ENCODE measurements around the gene SAFB. TPM values are rescaled to one million over a fixed set of nuclear protein-coding genes. Genes with fewer than 3 reads are reported as not detected.

Gene SAFB
- total and polyA plus RNA-seq, 12 donors, result 42.8 to 72.5 (median 50.2) TPM

GRCh38 chr19:5694167-5694955, 71.5 kb downstream of the SAFB start:
- H3K27ac ChIP-seq, result no peak overlapping the region
- H3K4me3 ChIP-seq, result no peak overlapping the region
- peaks cover 7 to 33% (median 25%) of the 10 kb centered on the region in 9 donors for H3K4me1 ChIP-seq
- ATAC-seq (no peak), DNase-seq (no peak)
- no peaks in the 10 kb centered on the region for H3K27me3 ChIP-seq
- no peak for TF ChIP-seq CTCF (IDR thresholded peaks at IDR 0.05)
- intact Hi-C loops (cut with DNase I), result no loop called here
- 91 to 94% methylated on average over 45 of the region's 45 CpGs for WGBS, 2 donors
- no peaks in the 10 kb centered on the region for H3K9me3 ChIP-seq
- H3K36me3 ChIP-seq, result peaks cover 7 to 79% (median 64%) of the 10 kb centered on the region in 9 donors

GRCh38 chr19:5694956-5695648, 72.2 kb downstream of the SAFB start:
- H3K4me1 ChIP-seq, result peaks cover 7 to 30% (median 25%) of the 10 kb centered on the region in 9 donors
- H3K27ac ChIP-seq, result no peak overlapping the region
- 87 to 90% methylated on average over 8 of the region's 8 CpGs for WGBS, 2 donors
- peaks cover 7 to 86% (median 68%) of the 10 kb centered on the region in 9 donors for H3K36me3 ChIP-seq
- no peaks in the 10 kb centered on the region for H3K9me3 ChIP-seq
- H3K27me3 ChIP-seq, result no peaks in the 10 kb centered on the region
- no peak overlapping the region for H3K4me3 ChIP-seq
- DNase-seq (no peak), ATAC-seq (no peak)
- TF ChIP-seq CTCF (IDR thresholded peaks at IDR 0.05), result no peak
- intact Hi-C loops (cut with DNase I), result no loop called here

GRCh38 chr19:5695649-5696195, 72.8 kb downstream of the SAFB start:
- Histone ChIP-seq H3K9me3 (no peaks in the 10 kb centered on the region), H3K4me1 (peaks cover 7 to 29% (median 23%) of the 10 kb centered on the region in 9 donors), H3K4me3 (no peak overlapping the region), H3K27me3 (no peaks in the 10 kb centered on the region), H3K36me3 (peaks cover 7 to 93% (median 68%) of the 10 kb centered on the region in 9 donors), H3K27ac (no peak overlapping the region)
- WGBS, 2 donors, result 86% methylated on average over 28 of the region's 28 CpGs
- DNase-seq, result no peak
- ATAC-seq, result no peak
- intact Hi-C loops (cut with DNase I), result no loop called here
- no peak for TF ChIP-seq CTCF (IDR thresholded peaks at IDR 0.05)

- H3K4me1 ChIP-seq, result peaks cover 7 to 23% (median 19%) of the 10 kb centered on the region in 9 donors
- 87 to 93% methylated on average over 42 of the region's 42 CpGs for WGBS, 2 donors
- ATAC-seq, result no peak
- no peak overlapping the region for H3K27ac ChIP-seq
- no peak for DNase-seq
- H3K9me3 ChIP-seq, result no peaks in the 10 kb centered on the region
- H3K36me3 ChIP-seq, result peaks cover 7 to 98% (median 68%) of the 10 kb centered on the region in 9 donors
- no peak overlapping the region for H3K4me3 ChIP-seq
- intact Hi-C loops (cut with DNase I), result no loop called here
- no peak for TF ChIP-seq CTCF (IDR thresholded peaks at IDR 0.05)
- H3K27me3 ChIP-seq, result no peaks in the 10 kb centered on the region
Measured at GRCh38 chr19:5696196-5697021, 73.5 kb downstream of the SAFB start.
